Ovary (tissue), 3 donors: ENCODE results near the gene COL18A1.

Source experiments
- CTCF ChIP-seq, 3 donors: fragments of 450-650 bp in 2 of 3; fragments of 200-600 bp in 1 of 3; IDR thresholded peaks; one replicate each; pipeline versions ENCODE4 v1.5.1 to v1.8.0; 2016 to 2022; ENCODE audit warnings: antibody characterized with exemption in 3 of 3, mild to moderate bottlenecking in 1 of 3
- EP300 ChIP-seq: sonication (generic); formaldehyde crosslinking; IDR thresholded peaks from one replicate; pipeline ENCODE4 v1.6.1; 2017; ENCODE audit warnings: antibody characterized with exemption
- POLR2A ChIP-seq: fragments of 450-650 bp; IDR thresholded peaks from one replicate; pipeline ENCODE4 v1.6.1; 2017; ENCODE audit warnings: antibody characterized with exemption, mild to moderate bottlenecking, moderate library complexity
- donor health status: DM: no; HTN: no; CAD: no.

- TF ChIP-seq POLR2A (no peak), CTCF (IDR thresholded peaks at IDR 0.05) (no peak), EP300 (no peak)
Measured at GRCh38 chr21:45562402-45562801, 157.4 kb downstream of the COL18A1 start.
